Muscle layer of duodenum (tissue), 2 donors: Measurements from ENCODE around the gene GARRE1.
A peak's percentile ranks its signal among the peaks of the same experiment; 100 is the strongest.
"Not testable (repeated sequence)": the region's sequence is repeated elsewhere in the genome, so short reads cannot be mapped to it uniquely, and the experiment has no call there.

ENCODE experiments used
- H3K27ac ChIP-seq: one replicate; pipeline ENCODE4 v1.7.0; 2013; ENCODE audit warnings: mild to moderate bottlenecking, low read length
- H3K27me3 ChIP-seq: one replicate; pipeline ENCODE4 v1.7.0; 2013; ENCODE audit warnings: low read depth, mild to moderate bottlenecking, control low read depth, low read length
- H3K36me3 ChIP-seq, 2 donors: one replicate each; pipeline ENCODE4 v1.7.0; 2013; ENCODE audit warnings: low read length in 2 of 2, control low read depth in 1 of 2, mild to moderate bottlenecking in 1 of 2; ENCODE audit not compliant: insufficient read depth in 2 of 2, control insufficient read depth in 1 of 2
- H3K4me1 ChIP-seq, 2 donors: one replicate each; pipeline ENCODE4 v1.7.0; 2013; ENCODE audit warnings: low read length in 2 of 2, mild to moderate bottlenecking in 2 of 2, control low read depth in 1 of 2, moderate library complexity in 1 of 2; ENCODE audit not compliant: insufficient read depth in 2 of 2, control insufficient read depth in 1 of 2
- H3K4me3 ChIP-seq, 2 donors: one replicate each; pipeline ENCODE4 v1.7.0; 2013; ENCODE audit warnings: low read length in 2 of 2, low read depth in 1 of 2, mild to moderate bottlenecking in 1 of 2
- H3K9me3 ChIP-seq, 2 donors: one replicate each; pipeline ENCODE4 v1.7.0; 2013; ENCODE audit warnings: low read length in 2 of 2, control low read depth in 1 of 2, mild to moderate bottlenecking in 1 of 2; ENCODE audit not compliant: control insufficient read depth in 1 of 2
- donor health status: healthy.

The GARRE1 gene

DNA sequence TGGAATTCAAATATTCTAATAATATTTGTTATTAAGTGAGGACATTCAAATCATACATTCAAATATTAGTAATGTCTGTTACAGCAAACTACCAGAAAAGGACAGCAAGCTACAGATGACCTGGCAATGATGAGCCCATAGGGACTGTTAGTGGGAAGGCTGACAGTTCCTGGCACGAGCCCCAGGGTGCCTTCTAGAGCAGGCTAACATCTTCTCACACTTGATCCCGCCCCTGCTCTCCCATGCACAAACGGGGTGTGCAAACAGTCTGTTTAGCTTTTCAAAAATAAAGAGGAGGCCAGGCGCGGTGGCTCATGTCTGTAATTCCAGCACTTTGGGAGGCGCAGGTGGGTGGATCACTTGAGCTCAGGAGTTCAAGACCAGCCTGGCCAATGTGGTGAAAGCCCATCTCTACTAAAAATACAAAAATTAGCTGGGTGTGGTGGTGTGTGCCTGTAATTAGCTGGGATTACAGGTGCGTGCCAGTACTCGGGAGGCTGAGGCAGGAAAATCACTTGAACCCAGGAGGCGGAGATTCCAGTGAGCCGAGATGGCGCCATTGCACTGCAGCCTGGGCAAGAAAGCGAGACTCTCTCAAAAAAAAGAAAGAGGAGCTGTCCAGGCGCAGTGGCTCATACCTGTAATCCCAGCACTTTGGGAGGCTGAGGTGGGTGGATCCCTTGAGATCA, 9.6 kb upstream of the GARRE1 start:
- no peaks in the 10 kb centered on the region for H3K9me3 ChIP-seq
- H3K4me3 ChIP-seq: no peak overlapping the region
- no peak overlapping the region for H3K27ac ChIP-seq
- H3K4me1 ChIP-seq: no peaks in the 10 kb centered on the region
- H3K36me3 ChIP-seq: no peaks in the 10 kb centered on the region
- no peaks in the 10 kb centered on the region for H3K27me3 ChIP-seq

DNA sequence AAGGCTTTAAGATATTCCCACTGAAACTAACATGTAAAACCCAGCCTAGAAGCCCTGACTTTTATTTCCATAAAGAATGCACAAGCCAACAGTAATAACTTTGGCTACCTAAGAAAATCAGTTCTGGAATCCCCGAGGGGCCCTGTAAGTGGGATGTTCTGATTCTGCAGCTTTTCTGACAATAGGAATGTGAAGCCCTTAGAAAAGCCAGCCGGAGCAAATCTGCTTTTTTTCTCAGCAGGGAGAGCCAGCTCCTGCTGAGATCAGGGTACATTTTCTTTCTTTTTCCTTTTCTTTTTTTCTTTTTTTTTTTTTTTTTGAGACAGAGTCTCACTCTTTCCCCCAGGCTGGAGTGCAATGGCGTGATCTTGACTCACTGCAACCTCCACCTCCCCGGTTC, 8.0 kb upstream of the GARRE1 start:
- H3K9me3 ChIP-seq: no peaks in the 10 kb centered on the region
- H3K27ac ChIP-seq: no peak overlapping the region
- H3K27me3 ChIP-seq: no peaks in the 10 kb centered on the region
- no peak overlapping the region for H3K4me3 ChIP-seq
- no peaks in the 10 kb centered on the region for H3K4me1 ChIP-seq
- no peaks in the 10 kb centered on the region for H3K36me3 ChIP-seq

DNA sequence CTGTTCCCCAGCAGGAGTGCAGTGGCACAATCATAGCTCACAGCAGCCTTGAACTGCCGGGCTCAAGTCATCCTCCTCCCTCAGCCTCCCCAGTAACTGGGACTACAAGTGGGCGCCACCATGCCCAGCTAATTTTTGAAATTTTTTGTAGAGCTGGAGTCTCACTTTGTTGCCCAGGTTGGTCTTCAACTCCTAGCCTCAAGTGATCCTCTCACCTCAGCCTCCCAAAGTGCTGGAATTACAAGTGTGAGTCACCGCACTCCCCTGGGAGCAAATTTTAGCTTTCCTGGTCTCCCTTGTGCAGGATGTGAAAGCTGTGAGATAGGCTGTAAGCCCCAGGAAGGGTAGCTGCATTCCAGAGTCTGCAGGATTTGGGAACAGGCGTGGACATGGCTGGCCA, 5.4 kb upstream of the GARRE1 start:
- H3K36me3 ChIP-seq: no peaks in the 10 kb centered on the region
- no peaks in the 10 kb centered on the region for H3K4me1 ChIP-seq
- no peaks in the 10 kb centered on the region for H3K9me3 ChIP-seq
- H3K27ac ChIP-seq: no peak overlapping the region
- H3K4me3 ChIP-seq: no peak overlapping the region
- H3K27me3 ChIP-seq: no peaks in the 10 kb centered on the region

DNA sequence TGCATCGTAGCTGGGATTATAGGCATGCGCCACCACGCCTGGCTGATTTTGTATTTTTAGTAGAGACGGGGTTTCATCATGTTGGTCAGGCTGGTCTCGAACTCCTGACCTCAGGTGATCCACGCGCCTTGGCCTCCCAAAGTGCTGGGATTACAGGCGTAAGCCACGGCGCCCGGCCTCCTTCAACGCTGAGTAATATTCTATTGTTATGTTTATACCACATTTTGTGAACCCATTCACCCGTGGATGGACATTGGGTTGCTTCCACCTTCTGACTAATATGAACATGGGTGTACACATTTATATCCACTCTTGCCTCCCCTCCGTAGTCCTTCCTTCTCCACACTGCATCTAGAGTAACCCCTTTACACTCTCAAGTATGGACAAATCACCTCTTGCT, 1.2 kb upstream of the GARRE1 start:
- not testable (repeated sequence) for H3K4me3 ChIP-seq

DNA sequence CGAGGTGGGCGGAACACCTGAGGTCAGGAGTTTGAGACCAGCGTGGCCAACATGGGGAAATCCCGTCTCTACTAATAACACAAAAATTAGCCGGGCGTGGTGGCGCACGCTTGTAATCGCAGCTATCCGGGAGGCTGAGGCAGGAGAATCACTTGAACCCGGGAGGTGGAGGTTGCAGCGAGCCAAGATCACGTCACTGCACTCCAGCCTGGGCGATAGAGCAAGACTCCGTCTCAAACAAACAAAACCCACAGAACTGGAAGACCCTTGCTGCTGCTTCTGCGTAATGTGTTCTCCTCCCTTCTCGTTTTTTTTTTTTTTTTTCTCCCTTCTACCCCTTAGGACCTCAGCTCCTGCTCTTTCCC, 691 bp upstream of the GARRE1 start:
- Histone ChIP-seq H3K27ac (peak overlapping the region; percentile 87), H3K4me3 (peak overlapping the region; percentile 88 to 89)
- not testable (repeated sequence) for H3K36me3 ChIP-seq, H3K9me3 ChIP-seq, H3K27me3 ChIP-seq, H3K4me1 ChIP-seq

More for the DNA sequence above, 1.2 kb upstream of the GARRE1 start:
- H3K4me1 ChIP-seq, H3K36me3 ChIP-seq, H3K27ac ChIP-seq, H3K9me3 ChIP-seq, H3K27me3 ChIP-seq: not testable (repeated sequence)

DNA sequence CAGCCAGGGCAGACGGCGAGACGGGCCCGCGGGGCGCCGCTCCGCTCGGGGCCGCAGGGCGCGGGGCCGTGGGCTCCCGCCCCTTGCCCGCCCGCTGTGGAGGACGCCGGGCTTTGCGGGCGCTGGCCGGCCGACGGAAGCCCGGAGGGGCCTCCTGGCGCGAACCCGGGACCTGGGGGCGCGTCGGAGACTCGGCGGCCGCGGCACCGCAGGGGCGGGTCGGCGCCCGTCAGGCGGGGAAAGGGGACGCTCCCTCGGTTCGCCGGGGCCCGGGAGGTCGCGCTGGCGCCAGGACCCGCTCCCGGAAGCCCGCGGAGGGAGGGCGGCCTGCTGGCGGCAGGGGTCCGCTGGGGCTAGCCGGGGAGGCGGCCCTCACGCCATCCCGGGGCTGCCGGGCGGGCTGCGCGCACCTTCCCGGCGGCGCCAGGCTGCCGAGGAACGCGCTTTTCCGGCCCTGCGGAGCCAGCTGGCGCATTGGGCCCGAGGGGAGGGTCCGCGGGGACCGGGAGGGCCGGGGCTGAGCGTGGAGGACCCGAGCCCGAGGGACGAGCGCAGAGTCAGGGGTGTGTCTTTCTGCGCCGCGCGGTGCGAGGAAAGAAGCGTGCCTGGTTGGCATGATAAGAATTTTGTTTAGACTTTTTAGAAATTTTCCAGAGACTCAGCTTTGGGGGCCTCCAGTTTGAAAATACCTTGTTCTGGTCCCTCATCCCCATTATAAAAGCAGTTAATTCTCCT, 511 bp downstream of the GARRE1 start:
- H3K27me3 ChIP-seq: no peaks in the 10 kb centered on the region
- no peaks in the 10 kb centered on the region for H3K36me3 ChIP-seq
- H3K4me3 ChIP-seq: peak overlapping the region; percentile 71 to 80
- no peaks in the 10 kb centered on the region for H3K9me3 ChIP-seq
- peak overlapping the region; percentile 16 for H3K27ac ChIP-seq
- H3K4me1 ChIP-seq: peaks cover 0 to 10% of the 10 kb centered on the region in 2 donors

DNA sequence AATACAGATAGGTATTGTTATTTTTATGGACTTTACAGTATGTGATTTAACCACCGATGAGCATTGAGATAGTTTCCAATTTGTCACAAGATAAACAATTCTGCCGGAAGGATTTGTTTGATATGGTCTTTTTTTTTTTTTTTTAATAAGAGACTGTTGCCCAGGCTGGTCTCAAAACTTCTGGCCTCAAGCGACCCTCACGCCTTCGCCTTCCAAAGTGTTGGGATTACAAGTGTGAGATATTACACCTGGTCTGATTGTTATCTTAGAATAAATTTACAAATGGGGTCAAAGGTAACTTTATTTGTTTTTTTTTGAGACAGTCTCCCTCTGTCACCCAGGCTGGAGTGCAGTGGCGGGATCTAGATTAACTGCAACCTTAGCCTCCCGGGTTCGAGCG, 1.2 kb downstream of the GARRE1 start:
- Histone ChIP-seq H3K27ac (peak overlapping the region; percentile 16), H3K4me3 (peak overlapping the region; percentile 71 to 80), H3K36me3 (no peaks in the 10 kb centered on the region), H3K4me1 (peaks cover 0 to 11% of the 10 kb centered on the region in 2 donors), H3K27me3 (no peaks in the 10 kb centered on the region), H3K9me3 (no peaks in the 10 kb centered on the region)

DNA sequence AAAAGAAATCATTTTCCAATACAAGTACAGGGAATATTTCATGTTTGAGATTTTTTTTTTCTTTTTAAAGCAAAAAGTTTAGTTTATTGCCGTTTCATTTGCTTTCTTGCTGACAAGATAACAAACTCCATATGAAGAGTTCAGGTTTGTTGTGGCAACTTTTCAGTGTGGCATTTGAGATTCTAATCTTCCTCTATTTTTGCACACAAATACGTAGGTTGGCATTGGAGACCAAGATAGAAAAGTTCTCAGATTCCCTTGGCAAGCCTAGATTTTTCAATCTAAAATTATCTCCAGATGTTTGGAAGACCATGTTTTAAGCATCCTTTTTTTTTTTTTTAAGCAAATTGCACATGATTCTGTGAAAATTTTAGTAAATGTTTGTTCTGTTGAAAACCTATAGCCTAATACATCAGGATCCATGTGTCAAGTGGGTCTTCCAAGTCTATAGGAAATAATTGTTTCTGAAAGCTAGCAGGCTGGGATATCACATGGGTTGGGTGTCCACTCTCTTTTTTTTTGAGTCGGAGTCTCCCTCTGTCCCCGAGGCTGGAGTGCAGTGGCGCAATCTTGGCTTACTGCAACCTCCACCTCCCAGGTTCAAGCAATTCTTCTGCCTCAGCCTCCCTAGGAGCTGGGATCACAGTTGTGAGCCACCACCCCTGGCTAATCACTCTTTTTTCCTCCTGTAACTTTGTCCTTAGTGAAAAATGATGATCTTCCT, 2.6 kb downstream of the GARRE1 start:
- H3K9me3 ChIP-seq: no peaks in the 10 kb centered on the region
- H3K4me3 ChIP-seq: no peak overlapping the region
- H3K36me3 ChIP-seq: no peaks in the 10 kb centered on the region
- no peaks in the 10 kb centered on the region for H3K27me3 ChIP-seq
- H3K27ac ChIP-seq: no peak overlapping the region
- peaks cover 0 to 24% of the 10 kb centered on the region in 2 donors for H3K4me1 ChIP-seq

DNA sequence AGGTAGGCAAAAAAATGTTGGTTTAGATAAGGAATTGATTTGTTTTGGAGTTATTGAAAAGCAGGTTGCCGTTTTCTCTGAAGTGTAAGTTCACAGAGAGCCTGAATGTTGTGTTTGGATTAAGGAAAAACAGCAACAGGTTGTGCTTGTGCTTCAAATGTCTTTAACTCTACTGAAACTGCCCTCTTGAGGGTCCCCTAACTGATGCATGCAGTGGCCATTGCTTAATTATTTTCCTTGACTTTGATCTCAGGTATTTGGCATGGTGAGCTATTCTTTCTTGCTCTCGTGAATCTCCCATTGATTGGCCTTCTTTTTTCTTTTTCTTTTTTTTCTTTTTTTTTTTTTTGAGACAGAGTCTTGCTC, 3.2 kb downstream of the GARRE1 start:
- Histone ChIP-seq H3K27me3 (no peaks in the 10 kb centered on the region), H3K9me3 (no peaks in the 10 kb centered on the region), H3K36me3 (no peaks in the 10 kb centered on the region), H3K27ac (no peak overlapping the region), H3K4me3 (no peak overlapping the region), H3K4me1 (peaks cover 0 to 24% of the 10 kb centered on the region in 2 donors)

DNA sequence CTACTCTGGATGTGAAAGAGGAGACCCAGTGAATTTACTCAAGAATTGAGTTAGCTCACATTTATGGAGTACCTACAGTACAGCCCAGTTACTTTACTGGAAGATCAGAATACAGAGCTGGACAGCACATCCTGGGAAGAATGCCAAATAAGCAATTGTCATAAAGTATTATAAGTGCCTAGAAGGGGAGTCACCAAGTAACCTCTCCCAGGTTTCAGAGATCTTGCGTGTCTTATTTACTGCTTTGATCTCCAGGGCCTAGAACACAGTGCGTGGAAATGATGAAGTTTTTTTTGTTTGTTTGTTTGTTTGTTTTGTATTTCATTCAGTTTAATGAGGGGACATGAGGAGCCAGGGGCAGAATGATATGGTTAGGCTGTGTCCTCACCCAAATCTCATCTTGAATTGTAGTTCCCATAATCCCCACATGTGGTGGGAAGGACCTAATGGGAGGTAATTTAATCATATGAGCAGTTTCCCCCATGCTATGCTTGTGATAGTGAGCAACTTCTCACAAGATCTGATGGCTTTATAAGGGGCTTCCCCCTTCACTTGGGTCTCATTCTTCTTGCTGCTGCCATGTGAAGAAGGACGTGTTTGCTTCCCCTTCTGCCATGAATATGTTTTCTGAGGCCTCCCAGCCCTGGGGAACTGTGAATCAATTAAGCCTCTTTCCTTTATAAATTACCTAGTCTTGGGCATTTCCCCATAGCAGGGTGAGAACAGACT, 5.2 kb downstream of the GARRE1 start:
- Histone ChIP-seq H3K4me3 (no peak overlapping the region), H3K36me3 (no peaks in the 10 kb centered on the region), H3K27ac (no peak overlapping the region), H3K9me3 (no peaks in the 10 kb centered on the region), H3K27me3 (no peaks in the 10 kb centered on the region), H3K4me1 (peaks cover 0 to 24% of the 10 kb centered on the region in 2 donors)

DNA sequence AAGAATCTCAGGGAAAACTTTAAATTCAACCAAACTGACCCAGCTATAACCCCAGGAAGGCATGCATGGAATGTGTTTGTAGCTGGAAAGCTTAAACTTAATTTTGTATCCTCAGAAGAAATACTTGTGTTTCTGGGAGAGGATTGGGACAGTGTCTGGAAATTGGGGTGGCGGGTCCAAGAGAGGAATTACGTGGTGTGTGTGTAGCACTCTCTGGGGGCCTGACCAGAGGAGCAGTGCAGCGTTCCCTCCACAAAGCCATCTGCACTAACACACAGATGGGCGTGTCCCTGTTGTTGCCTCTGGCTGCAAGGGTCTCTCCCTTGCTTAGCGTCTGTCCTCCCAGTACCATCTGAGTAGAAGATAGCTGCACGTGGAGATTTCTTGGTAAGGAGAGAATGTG, 6.4 kb downstream of the GARRE1 start:
- Histone ChIP-seq H3K27ac (no peak overlapping the region), H3K36me3 (no peaks in the 10 kb centered on the region), H3K27me3 (no peaks in the 10 kb centered on the region), H3K4me1 (peaks cover 0 to 20% of the 10 kb centered on the region in 2 donors), H3K4me3 (no peak overlapping the region), H3K9me3 (no peaks in the 10 kb centered on the region)
